PFSK-1 (cell line): Measurements from ENCODE around the gene UBE2M.

Source experiments
- FOXP2 ChIP-seq: optimal IDR thresholded peaks from 2 replicates; pipeline ENCODE3; 2011; ENCODE audit warnings: borderline replicate concordance, control low read depth, inconsistent platforms; ENCODE audit not compliant: insufficient read depth; ENCODE audit errors: extremely low read length, extremely low read depth
- POLR2AphosphoS5 ChIP-seq: IDR thresholded peaks from 2 replicates; pipeline ENCODE4 v1.6.1; 2012; ENCODE audit warnings: low read depth, mild to moderate bottlenecking, control low read depth, low read length, moderate library complexity
- SIN3A ChIP-seq: IDR thresholded peaks from 2 replicates; pipeline ENCODE4 v1.6.1; 2012; ENCODE audit warnings: mild to moderate bottlenecking, low read length, moderate library complexity, borderline replicate concordance; ENCODE audit not compliant: insufficient read depth
- TAF1 ChIP-seq: IDR thresholded peaks from 2 replicates; pipeline ENCODE4 v1.6.1; 2012; ENCODE audit warnings: low read length, control low read depth, borderline replicate concordance; ENCODE audit not compliant: insufficient read depth
- TF ChIP-seq, protein P1 (sequence below), 2 experiments: IDR thresholded peaks; 2 replicates each; pipeline versions ENCODE4 v1.6.1 to v1.8.0; 2011 to 2012; ENCODE audit warnings: low read depth in 2 of 2, low read length in 2 of 2, control low read depth in 1 of 2, inconsistent platforms in 1 of 2, mild to moderate bottlenecking in 1 of 2, moderate library complexity in 1 of 2; ENCODE audit not compliant: insufficient read depth in 1 of 2

The UBE2M gene

DNA sequence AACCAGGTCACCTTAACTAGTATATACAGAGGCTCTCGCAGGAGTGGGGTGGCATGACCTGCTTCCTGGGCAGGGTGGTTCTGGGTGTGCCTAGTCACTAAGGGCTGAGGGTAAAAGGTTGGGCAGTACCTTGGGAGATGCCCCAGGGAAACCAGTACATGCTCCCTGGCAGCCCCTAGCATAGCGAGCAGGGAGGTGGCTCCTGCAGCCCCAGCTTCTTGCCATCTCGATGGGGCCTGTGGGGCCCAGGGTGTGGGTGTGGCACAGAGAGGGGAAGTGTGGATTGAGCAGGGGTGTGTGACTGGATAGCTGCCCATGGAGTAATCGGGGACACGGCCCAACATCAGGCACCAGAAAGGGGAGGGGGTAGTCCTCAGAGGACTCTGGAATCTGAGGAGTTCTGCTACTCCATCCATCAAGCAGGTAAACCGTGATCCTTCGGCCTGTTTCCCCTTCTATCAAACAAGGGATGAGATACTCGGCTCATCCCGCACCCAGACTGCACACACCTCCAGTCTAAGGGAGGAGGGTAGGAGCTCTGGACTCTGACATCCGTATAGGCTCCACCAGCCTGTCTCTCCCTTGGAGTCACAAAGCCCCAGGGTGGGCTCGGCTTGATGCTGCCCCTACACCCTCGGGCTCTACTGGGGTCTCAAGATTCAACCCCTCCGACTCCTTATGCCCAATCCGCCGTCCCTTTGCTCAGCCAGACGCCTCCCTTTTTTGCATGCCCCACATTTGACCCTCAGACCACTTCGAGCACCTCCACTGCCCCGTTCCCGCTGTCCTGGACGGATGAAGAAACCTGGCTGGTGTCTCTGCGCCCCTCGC lies 39.9 kb downstream of the UBE2M start:
- TF ChIP-seq TAF1 = no peak
- no peak for TF ChIP-seq SIN3A

DNA sequence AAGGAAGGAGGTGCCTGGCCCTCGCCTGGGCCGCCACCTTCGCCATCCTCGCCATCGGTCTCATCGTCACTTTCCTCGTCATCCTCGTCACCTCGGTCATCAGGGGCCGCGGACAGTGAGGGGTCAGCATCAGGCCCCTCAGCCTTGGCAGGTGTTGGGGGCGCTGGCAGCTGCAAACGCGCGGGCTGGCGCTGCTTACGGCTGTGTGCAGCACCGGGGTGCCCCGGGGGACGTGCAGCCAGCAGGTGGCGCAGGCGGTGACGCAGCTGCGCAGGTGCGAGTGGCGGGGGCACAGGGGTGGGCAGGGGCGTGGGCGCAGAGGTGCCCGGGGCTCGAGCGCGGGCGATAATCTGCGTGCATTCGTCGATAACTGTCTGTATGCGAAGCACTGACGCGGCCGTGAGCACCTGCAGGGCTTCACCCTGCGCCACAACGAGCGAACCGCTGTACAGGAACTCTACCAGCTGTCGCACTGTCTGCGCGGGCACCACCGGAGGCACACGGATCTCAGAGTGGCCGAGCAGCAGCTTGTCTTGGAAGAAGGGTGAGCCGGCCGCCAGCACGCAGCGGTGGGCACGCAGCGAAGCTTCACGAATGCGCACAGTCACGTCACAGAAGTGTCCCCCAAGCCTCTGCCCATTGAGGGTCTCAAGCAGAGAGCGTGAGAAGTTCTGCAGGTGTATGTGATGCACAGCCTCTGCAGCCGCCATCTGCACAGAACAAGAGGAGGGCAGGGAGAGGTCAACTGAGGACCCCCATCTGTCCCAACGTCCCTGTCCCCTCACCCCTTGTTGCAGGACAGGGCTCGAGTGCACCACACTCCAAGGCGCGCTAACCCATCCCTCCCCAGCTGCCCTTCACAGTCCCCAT lies 41.2 kb downstream of the UBE2M start:
- TF ChIP-seq, protein P1, sequence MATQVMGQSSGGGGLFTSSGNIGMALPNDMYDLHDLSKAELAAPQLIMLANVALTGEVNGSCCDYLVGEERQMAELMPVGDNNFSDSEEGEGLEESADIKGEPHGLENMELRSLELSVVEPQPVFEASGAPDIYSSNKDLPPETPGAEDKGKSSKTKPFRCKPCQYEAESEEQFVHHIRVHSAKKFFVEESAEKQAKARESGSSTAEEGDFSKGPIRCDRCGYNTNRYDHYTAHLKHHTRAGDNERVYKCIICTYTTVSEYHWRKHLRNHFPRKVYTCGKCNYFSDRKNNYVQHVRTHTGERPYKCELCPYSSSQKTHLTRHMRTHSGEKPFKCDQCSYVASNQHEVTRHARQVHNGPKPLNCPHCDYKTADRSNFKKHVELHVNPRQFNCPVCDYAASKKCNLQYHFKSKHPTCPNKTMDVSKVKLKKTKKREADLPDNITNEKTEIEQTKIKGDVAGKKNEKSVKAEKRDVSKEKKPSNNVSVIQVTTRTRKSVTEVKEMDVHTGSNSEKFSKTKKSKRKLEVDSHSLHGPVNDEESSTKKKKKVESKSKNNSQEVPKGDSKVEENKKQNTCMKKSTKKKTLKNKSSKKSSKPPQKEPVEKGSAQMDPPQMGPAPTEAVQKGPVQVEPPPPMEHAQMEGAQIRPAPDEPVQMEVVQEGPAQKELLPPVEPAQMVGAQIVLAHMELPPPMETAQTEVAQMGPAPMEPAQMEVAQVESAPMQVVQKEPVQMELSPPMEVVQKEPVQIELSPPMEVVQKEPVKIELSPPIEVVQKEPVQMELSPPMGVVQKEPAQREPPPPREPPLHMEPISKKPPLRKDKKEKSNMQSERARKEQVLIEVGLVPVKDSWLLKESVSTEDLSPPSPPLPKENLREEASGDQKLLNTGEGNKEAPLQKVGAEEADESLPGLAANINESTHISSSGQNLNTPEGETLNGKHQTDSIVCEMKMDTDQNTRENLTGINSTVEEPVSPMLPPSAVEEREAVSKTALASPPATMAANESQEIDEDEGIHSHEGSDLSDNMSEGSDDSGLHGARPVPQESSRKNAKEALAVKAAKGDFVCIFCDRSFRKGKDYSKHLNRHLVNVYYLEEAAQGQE (IDR thresholded peaks at IDR 0.05; ENCODE audit: insufficient read depth in 1 of 2, low read depth in 2 of 2, low read length in 2 of 2) = no peak
- TF ChIP-seq SIN3A (no peak), FOXP2 (no peak), POLR2AphosphoS5 (no peak)

DNA sequence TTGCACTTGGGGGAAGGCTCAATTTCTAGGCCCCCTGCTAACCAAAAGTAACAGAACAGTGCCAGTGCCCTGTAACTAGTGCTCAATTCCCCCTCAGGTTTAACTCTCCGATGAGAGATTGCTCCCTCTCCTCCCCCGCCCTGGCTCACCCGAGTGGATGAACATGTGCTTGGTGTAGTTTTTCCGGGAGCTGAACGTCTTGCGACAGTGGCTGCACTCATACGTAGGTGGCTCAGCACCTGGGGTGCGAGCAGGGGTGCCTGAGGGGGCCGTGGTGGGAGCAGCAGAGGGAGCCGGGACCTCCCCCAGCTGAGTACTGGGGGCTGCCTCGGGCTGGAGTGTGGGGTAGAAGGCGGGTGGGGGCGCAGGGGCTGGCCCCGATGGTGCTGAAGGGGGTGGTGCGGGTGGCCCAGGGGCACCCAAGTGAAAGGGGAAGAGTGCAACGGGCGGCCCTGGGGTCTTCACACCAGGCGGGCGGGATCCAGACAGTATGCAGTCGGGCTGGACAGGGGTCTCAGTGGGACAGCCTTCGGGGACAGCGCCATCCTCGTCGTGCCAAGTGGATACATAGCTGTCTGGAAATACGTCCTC lies 42.1 kb downstream of the UBE2M start:
- no peak for TF ChIP-seq POLR2AphosphoS5
- TF ChIP-seq SIN3A = no peak
- no peak for TF ChIP-seq FOXP2
- no peak for TF ChIP-seq TAF1
- TF ChIP-seq, protein P1 (IDR thresholded peaks at IDR 0.05; ENCODE audit: insufficient read depth in 1 of 2, low read depth in 2 of 2, low read length in 2 of 2) = no peak

DNA sequence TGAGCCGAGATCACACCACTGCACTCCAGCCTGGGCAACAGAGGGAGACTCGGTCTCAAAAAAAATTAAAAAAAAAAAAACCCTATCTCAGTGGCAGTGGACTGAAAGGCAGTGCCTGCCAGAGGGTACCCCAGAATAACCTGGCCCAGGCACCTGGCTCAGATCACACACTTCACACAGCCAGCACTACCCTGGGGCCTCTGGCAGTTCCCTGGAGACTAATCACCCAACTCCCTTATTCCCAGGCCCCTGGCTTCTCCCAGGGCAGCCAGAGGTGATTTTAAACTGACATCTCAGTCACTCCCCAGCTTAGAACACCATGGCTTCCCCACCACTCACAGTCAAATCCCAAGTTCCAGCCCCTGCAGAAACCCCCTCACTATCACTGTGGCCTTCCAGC lies 43.2 kb downstream of the UBE2M start:
- TF ChIP-seq FOXP2 (no peak), TAF1 (no peak), SIN3A (no peak), POLR2AphosphoS5 (no peak)
- TF ChIP-seq, protein P1 (IDR thresholded peaks at IDR 0.05; ENCODE audit: insufficient read depth in 1 of 2, low read depth in 2 of 2, low read length in 2 of 2) = no peak

DNA sequence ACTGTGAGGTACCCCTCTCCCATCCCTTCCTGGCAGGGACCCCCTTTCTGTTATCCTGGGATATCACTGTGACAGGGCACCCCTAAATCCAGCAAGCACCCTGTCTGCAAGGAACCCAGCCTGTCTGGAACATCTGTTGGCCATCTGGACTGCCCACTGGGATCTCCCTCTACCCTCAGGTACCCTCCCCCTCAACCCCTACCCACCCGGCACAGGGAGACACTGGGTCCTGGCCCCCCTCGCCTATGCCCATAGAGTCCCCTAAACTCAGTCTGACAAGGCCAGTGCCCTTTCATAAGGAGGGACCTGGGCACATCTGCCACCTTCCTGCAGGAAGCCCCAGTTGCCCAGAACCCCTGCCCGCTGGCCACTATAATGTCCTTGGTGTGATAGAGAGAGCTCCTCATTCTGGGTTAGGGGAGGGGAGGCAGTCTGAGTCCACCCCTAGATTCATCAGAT lies 43.8 kb downstream of the UBE2M start:
- TF ChIP-seq, protein P1 (IDR thresholded peaks at IDR 0.05; ENCODE audit: insufficient read depth in 1 of 2, low read depth in 2 of 2, low read length in 2 of 2) = no peak
- no peak for TF ChIP-seq FOXP2
- no peak for TF ChIP-seq SIN3A
- no peak for TF ChIP-seq POLR2AphosphoS5
- TF ChIP-seq TAF1 = no peak
